ENCODE measurements around the gene FNDC3A.
"Not testable (repeated sequence)": the region's sequence is repeated elsewhere in the genome, so short reads cannot be mapped to it uniquely, and the experiment has no call there.

GRCh38 chr13:49061388-49061752 lies 85.7 kb downstream of the FNDC3A start:
- TF ChIP-seq CTCF (conservative IDR thresholded peaks at IDR 0.05 in 1 of 2, IDR thresholded peaks at IDR 0.05 in 1 of 2; ENCODE audit: extremely low read depth in 1 of 2, insufficient read depth in 1 of 2, low read depth in 1 of 2, low read length in 2 of 2); EZH2 (IDR thresholded peaks at IDR 0.05; ENCODE audit: borderline replicate concordance, low read length): not testable (repeated sequence)
